H1 (cell line): ENCODE data around the gene C1QTNF7. TPM values are rescaled to one million over a fixed set of nuclear protein-coding genes. Genes with fewer than 3 reads are reported as not detected.

Experiments
- CTCF ChIA-PET: fragments of 300-600 bp; sonication (Branson Sonifier 250); formaldehyde crosslinking; loops from one replicate; lab custom pipeline; 2021; ENCODE audit not compliant: partially characterized antibody; lab: Charles Lee
- POLR2A ChIA-PET: fragments of 300-600 bp; sonication (Branson Sonifier 250); formaldehyde crosslinking; loops from one replicate; lab custom pipeline; 2021; ENCODE audit warnings: inconsistent platforms; ENCODE audit not compliant: partially characterized antibody; lab: Charles Lee
- DNase-seq, 2 experiments: peaks; one replicate each; pipeline versions ENCODE4 v3.0.0 to v3.0.0-alpha.2; 2010 to 2022; ENCODE audit warnings: low spot score in 2 of 2, low read depth in 1 of 2, mixed read lengths in 1 of 2
- FAIRE-seq: peaks from 2 replicates; lab custom pipeline; 2011; peaks lifted over from hg19 to GRCh38; lab: Jason Lieb, UNC
- H2AFZ ChIP-seq: 2 replicates; pipeline ENCODE4 v1.8.1; 2012; ENCODE audit warnings: low read length, inconsistent platforms
- H2AK5ac ChIP-seq: 2 replicates; pipeline ENCODE4 v1.6.1; 2013; ENCODE audit warnings: low read depth, low read length
- H2BK120ac ChIP-seq: replicated peaks from 2 replicates; pipeline ENCODE3; 2013; ENCODE audit warnings: low read depth, low read length, inconsistent platforms
- H2BK12ac ChIP-seq: 2 replicates; pipeline ENCODE4 v1.6.1; 2013; ENCODE audit warnings: low read depth, low read length
- H2BK15ac ChIP-seq: 2 replicates; pipeline ENCODE4 v1.6.1; 2013; ENCODE audit warnings: low read length
- H2BK20ac ChIP-seq: 2 replicates; pipeline ENCODE4 v1.6.1; 2013; ENCODE audit warnings: low read length
- H2BK5ac ChIP-seq: 2 replicates; pipeline ENCODE4 v1.6.1; 2013; ENCODE audit warnings: low read depth, low read length
- H3K14ac ChIP-seq: 2 replicates; pipeline ENCODE4 v1.6.1; 2013; ENCODE audit warnings: inconsistent platforms; ENCODE audit not compliant: insufficient read length
- H3K18ac ChIP-seq: 2 replicates; pipeline ENCODE4 v1.6.1; 2013; ENCODE audit warnings: low read length; ENCODE audit errors: extremely low read depth
- H3K23ac ChIP-seq: 2 replicates; pipeline ENCODE4 v1.6.1; 2013; ENCODE audit warnings: inconsistent platforms; ENCODE audit not compliant: insufficient read length
- H3K23me2 ChIP-seq: 2 replicates; pipeline ENCODE4 v1.6.1; 2013; ENCODE audit warnings: low read depth, low read length
- H3K27ac ChIP-seq: 2 replicates; pipeline ENCODE4 v1.6.1; 2011; ENCODE audit warnings: low read depth, low read length, inconsistent platforms
- H3K27me3 ChIP-seq, 4 experiments: replicated peaks in 1 of 4; 1 replicate in 1 of 4; 2 replicates in 3 of 4; pipeline versions ENCODE4 v1.6.1 to v1.8.1; 2011 to 2013; ENCODE audit warnings: low read length in 3 of 4, mild to moderate bottlenecking in 3 of 4, inconsistent platforms in 2 of 4, mixed read lengths in 2 of 4, moderate library complexity in 1 of 4; ENCODE audit not compliant: control insufficient read depth in 3 of 4, insufficient read depth in 3 of 4; ENCODE audit errors: extremely low read depth in 1 of 4
- H3K36me3 ChIP-seq, 4 experiments: 2 replicates each; pipeline versions ENCODE4 v1.6.1 to v1.8.1; 2011 to 2013; ENCODE audit warnings: mild to moderate bottlenecking in 4 of 4, low read length in 3 of 4, moderate library complexity in 2 of 4, control low read depth in 1 of 4, inconsistent platforms in 1 of 4; ENCODE audit not compliant: insufficient read depth in 4 of 4, control insufficient read depth in 2 of 4
- H3K4ac ChIP-seq: replicated peaks from 2 replicates; pipeline ENCODE3; 2013; ENCODE audit warnings: low read length, low read depth, mixed read lengths, inconsistent platforms; ENCODE audit not compliant: insufficient read length
- H3K4me1 ChIP-seq, 4 experiments: replicated peaks in 1 of 4; 1 replicate in 1 of 4; 2 replicates in 3 of 4; pipeline versions ENCODE4 v1.6.1 to v1.8.1; 2011 to 2013; ENCODE audit warnings: low read length in 3 of 4, inconsistent platforms in 2 of 4, mixed read lengths in 1 of 4; ENCODE audit not compliant: insufficient read depth in 4 of 4, control insufficient read depth in 3 of 4
- H3K4me2 ChIP-seq, 2 experiments: 2 replicates each; pipeline versions ENCODE4 v1.6.1 to v1.8.1; 2011 to 2013; ENCODE audit warnings: low read depth in 2 of 2, low read length in 2 of 2, control low read depth in 1 of 2, inconsistent platforms in 1 of 2, mild to moderate bottlenecking in 1 of 2; ENCODE audit not compliant: insufficient read depth in 1 of 2
- H3K4me3 ChIP-seq, 4 experiments: fragments of 200-600, 300-600 bp in 1 of 4; sonication (generic), shearing (Covaris generic), sonication (Bioruptor Twin) in 1 of 4; 2 replicates each; pipeline versions ENCODE4 v1.5.1 to v1.8.1; 2011 to 2016; ENCODE audit warnings: low read length in 4 of 4, low read depth in 3 of 4, control low read depth in 2 of 4, inconsistent platforms in 2 of 4, mild to moderate bottlenecking in 2 of 4, mixed read lengths in 1 of 4, moderate library complexity in 1 of 4; ENCODE audit not compliant: insufficient read depth in 2 of 4; ENCODE audit errors: extremely low read depth in 1 of 4
- H3K56ac ChIP-seq: replicated peaks from 2 replicates; pipeline ENCODE3; 2013; ENCODE audit warnings: low read depth, mild to moderate bottlenecking, mixed read lengths, low read length, inconsistent platforms; ENCODE audit not compliant: insufficient read length
- H3K79me1 ChIP-seq: 2 replicates; pipeline ENCODE4 v1.6.1; 2013; ENCODE audit warnings: low read depth, low read length, control low read depth
- H3K79me2 ChIP-seq, 2 experiments: 2 replicates each; pipeline versions ENCODE4 v1.6.1 to v1.8.1; 2012 to 2013; ENCODE audit warnings: low read length in 2 of 2, mild to moderate bottlenecking in 2 of 2, inconsistent platforms in 1 of 2; ENCODE audit not compliant: insufficient read depth in 2 of 2, control insufficient read depth in 1 of 2
- H3K9ac ChIP-seq, 4 experiments: replicated peaks in 1 of 4; 1 replicate in 1 of 4; 2 replicates in 3 of 4; pipeline versions ENCODE4 v1.6.1 to v1.8.1; 2011 to 2013; ENCODE audit warnings: low read depth in 3 of 4, low read length in 3 of 4, control low read depth in 2 of 4, mild to moderate bottlenecking in 2 of 4, moderate library complexity in 2 of 4, inconsistent platforms in 1 of 4; ENCODE audit errors: extremely low read depth in 1 of 4
- H3K9me3 ChIP-seq, 2 experiments: 2 replicates each; pipeline versions ENCODE4 v1.6.1 to v1.8.1; 2012 to 2013; ENCODE audit warnings: mild to moderate bottlenecking in 2 of 2, moderate library complexity in 2 of 2, control low read depth in 1 of 2, inconsistent platforms in 1 of 2, low read depth in 1 of 2, low read length in 1 of 2, mixed read lengths in 1 of 2; ENCODE audit not compliant: insufficient read depth in 2 of 2
- H4K20me1 ChIP-seq, 2 experiments: replicated peaks in 1 of 2; 2 replicates each; pipeline versions ENCODE3 to v1.8.1; 2011 to 2013; ENCODE audit warnings: inconsistent platforms in 2 of 2, low read length in 2 of 2, mild to moderate bottlenecking in 1 of 2; ENCODE audit not compliant: insufficient read depth in 2 of 2, control insufficient read depth in 1 of 2
- H4K5ac ChIP-seq: 2 replicates; pipeline ENCODE4 v1.6.1; 2013; ENCODE audit warnings: low read length, low read depth, mixed read lengths, inconsistent platforms; ENCODE audit not compliant: insufficient read length
- H4K8ac ChIP-seq: 2 replicates; pipeline ENCODE4 v1.8.0; 2013; ENCODE audit warnings: mild to moderate bottlenecking, moderate library complexity, low read length, inconsistent platforms; ENCODE audit not compliant: insufficient read depth; ENCODE audit errors: extremely low read depth
- H4K91ac ChIP-seq: replicated peaks from 2 replicates; pipeline ENCODE3; 2013; ENCODE audit warnings: low read length, mixed read lengths, inconsistent platforms; ENCODE audit not compliant: insufficient read length
- ATF2 ChIP-seq: IDR thresholded peaks from 2 replicates; pipeline ENCODE4 v1.6.1; 2012; ENCODE audit warnings: low read length, inconsistent platforms
- ATF3 ChIP-seq: IDR thresholded peaks from 2 replicates; pipeline ENCODE4 v1.6.1; 2011; ENCODE audit warnings: low read depth, mild to moderate bottlenecking, low read length; ENCODE audit not compliant: insufficient read depth
- CBX8 ChIP-seq: fragments of 300-800, 300-1000 bp; sonication (generic); IDR thresholded peaks from 2 replicates; pipeline ENCODE4 v1.7.1; 2016; ENCODE audit warnings: low read depth, low read length, borderline replicate concordance
- CHD2 ChIP-seq: IDR thresholded peaks from 2 replicates; pipeline ENCODE4 v1.6.1; 2012; ENCODE audit warnings: low read length, improper control_type of control experiment
- WGBS, 2 experiments: shearing (Covaris generic) in 1 of 2; methylation state at CpG; one replicate each; pipeline versions ENCODE4 v1.1.6 to v1.1.7; 2013 to 2015; ENCODE audit warnings: low lambda C conversion rate in 2 of 2, mixed read lengths in 2 of 2, inconsistent platforms in 1 of 2, low coverage in 1 of 2, missing lambda C conversion rate in 1 of 2; ENCODE audit not compliant: insufficient replicate concordance in 2 of 2, insufficient coverage in 1 of 2, insufficient read length in 1 of 2; ENCODE audit errors: extremely low coverage in 1 of 2, missing lambda C conversion rate in 1 of 2; 5-methylcytosine and 5-hydroxymethylcytosine counted together
- polyA plus RNA-seq, 7 experiments: library from polyadenylated mRNA; depleted of rRNA in 3 of 7; stranded (reverse) in 5 of 7; unstranded in 2 of 7; fragments of >200 nt in 5 of 7; fragments of 200-250 nt in 2 of 7; gene quantifications; 1 replicate in 5 of 7; 2 replicates in 1 of 7; 4 replicates in 1 of 7; pipeline versions ENCODE4 v1.2.1 to v1.2.3, GENCODE V29; 2011 to 2013; ENCODE audit warnings: missing spikeins in 2 of 7, mixed read lengths in 2 of 7
- total RNA-seq: library from RNA; stranded (reverse); fragmentation: NEBNext Ultra II Directional; extraction: Animal tissue kit (Norgen Biotek cat#: 25700); gene quantifications from 2 replicates; pipeline ENCODE4 v1.2.1, GENCODE V29; 2021

C1QTNF7 gene
- total and polyA plus RNA-seq, 2 of the 8 experiments (the other 6 are each of a cell fraction or from before 2014, with no cell fraction given), result not detected

- no peaks in the 10 kb centered on the region for H3K27me3 ChIP-seq
- no peak overlapping the region for H2BK20ac ChIP-seq
- H3K27ac ChIP-seq, result no peak overlapping the region
- no peak overlapping the region for H2AK5ac ChIP-seq
- POLR2A ChIA-PET, result no interaction called here
- no peak overlapping the region for H3K14ac ChIP-seq
- H2AFZ ChIP-seq, result no peak overlapping the region
- H2BK120ac ChIP-seq, result no peak overlapping the region
- H3K4me2 ChIP-seq, result no peak overlapping the region
- no peak overlapping the region for H4K91ac ChIP-seq
- no peaks in the 10 kb centered on the region for H3K23me2 ChIP-seq
- no peak overlapping the region for H3K9ac ChIP-seq
- H3K9me3 ChIP-seq, result no peaks in the 10 kb centered on the region
- no peak overlapping the region for H3K23ac ChIP-seq
- no peak overlapping the region for H3K4me3 ChIP-seq
- DNase-seq, result no peak
- no peak overlapping the region for H2BK5ac ChIP-seq
- no peak overlapping the region for H4K8ac ChIP-seq
- H3K56ac ChIP-seq, result no peak overlapping the region
- H3K4ac ChIP-seq, result no peak overlapping the region
- no peak overlapping the region for H4K5ac ChIP-seq
- no peak for FAIRE-seq
- no peaks in the 10 kb centered on the region for H3K79me1 ChIP-seq
- 89% methylated on average over 2 of the region's 2 CpGs; no CpG with 5 or more reads in 1 of the 2 experiments for WGBS, 2 experiments
- H4K20me1 ChIP-seq, result no peaks in the 10 kb centered on the region
- no peak for TF ChIP-seq CHD2
- TF ChIP-seq CBX8, result no peak
- TF ChIP-seq ATF3, result no peak
- TF ChIP-seq ATF2, result no peak
- no peak overlapping the region for H2BK15ac ChIP-seq
- H2BK12ac ChIP-seq, result no peak overlapping the region
- H3K36me3 ChIP-seq, result no peaks in the 10 kb centered on the region
- H3K4me1 ChIP-seq, result no peaks in the 10 kb centered on the region
- no peak overlapping the region for H3K18ac ChIP-seq
- CTCF ChIA-PET, result no interaction called here
- H3K79me2 ChIP-seq, result no peaks in the 10 kb centered on the region
Observed at GRCh38 chr4:15489551-15489950, 61.7 kb downstream of the C1QTNF7 start.
